ENCODE data around the gene PNPT1.

The PNPT1 gene

GRCh38 chr2:55617175-55618024 is 76.2 kb downstream of the PNPT1 start, which contains the start of gene PPP4R3B (continued):
- TF ChIP-seq ZNF626 (tag by site-specific recombination; IDR thresholded peaks at IDR 0.05), result no peak
- 0 out of 2 replicates have a peak, but pooled peaks have one; percentile 16 for TF ChIP-seq ZNF10 (tag by site-specific recombination; IDR thresholded peaks at IDR 0.05)
- no peak for TF ChIP-seq ZNF837 (tag by site-specific recombination; IDR thresholded peaks at IDR 0.05)
- peak; percentile 69 for TF ChIP-seq ZFHX2 (tag by site-specific recombination; conservative IDR thresholded peaks at IDR 0.05)
- no peak for TF ChIP-seq SCRT2 (tag by site-specific recombination; IDR thresholded peaks at IDR 0.05)
- peak; percentile 70 for TF ChIP-seq ZNF335 (tag by site-specific recombination; conservative IDR thresholded peaks at IDR 0.05)
- TF ChIP-seq ZNF670 (tag by site-specific recombination; IDR thresholded peaks at IDR 0.05; ENCODE audit: low read depth), result no peak
- no peak for TF ChIP-seq ZNF174 (tag by site-specific recombination; IDR thresholded peaks at IDR 0.05)
- TF ChIP-seq ZBTB8A (tag by site-specific recombination; IDR thresholded peaks at IDR 0.05), result peak; percentile 56
- TF ChIP-seq ZBTB17 (tag by site-specific recombination; IDR thresholded peaks at IDR 0.05), result peak; percentile 99
- TF ChIP-seq KLF9 (tag by site-specific recombination; IDR thresholded peaks at IDR 0.05; ENCODE audit: low read depth), result peak; percentile 53; the same call in 1 of the 2 replicates
- peak; percentile 67 for TF ChIP-seq ZNF843 (tag by site-specific recombination; IDR thresholded peaks at IDR 0.05)
- no peak; the same call in 1 of the 2 replicates for TF ChIP-seq ZBTB20 (tag by site-specific recombination; IDR thresholded peaks at IDR 0.05)
- TF ChIP-seq KLF1 (tag by site-specific recombination; IDR thresholded peaks at IDR 0.05), result peak; percentile 44
- 0 out of 2 replicates have a peak, but pooled peaks have one; percentile 18 for TF ChIP-seq ZBTB7A (tag by site-specific recombination; IDR thresholded peaks at IDR 0.05; ENCODE audit: low read depth)
- peak; percentile 78 for TF ChIP-seq ZBTB11 (tag by site-specific recombination; conservative IDR thresholded peaks at IDR 0.05; ENCODE audit: low read depth)
- TF ChIP-seq ELK4 (IDR thresholded peaks at IDR 0.05; ENCODE audit: borderline replicate concordance, low read depth, low read length), result no peak
- no peak for TF ChIP-seq ZNF138 (tag by site-specific recombination; IDR thresholded peaks at IDR 0.05; ENCODE audit: borderline replicate concordance)
- TF ChIP-seq BCL11B (tag by site-specific recombination; IDR thresholded peaks at IDR 0.05; ENCODE audit: low read depth), result no peak
- TF ChIP-seq ZNF776 (tag by site-specific recombination; IDR thresholded peaks at IDR 0.05; ENCODE audit: borderline replicate concordance), result no peak
- TF ChIP-seq ZNF341 (tag by site-specific recombination; IDR thresholded peaks at IDR 0.05; ENCODE audit: low read depth), result peak; percentile 17; the same call in 1 of the 2 replicates
- TF ChIP-seq ZNF639 (tag by site-specific recombination; IDR thresholded peaks at IDR 0.05), result peak; percentile 84
- TF ChIP-seq ZNF324 (tag by site-specific recombination; IDR thresholded peaks at IDR 0.05), result peak; percentile 87
- TF ChIP-seq ZNF248 (tag by site-specific recombination; IDR thresholded peaks at IDR 0.05), result no peak
- peak; percentile 84 for TF ChIP-seq GLIS1 (tag by site-specific recombination; IDR thresholded peaks at IDR 0.05)
- 0 out of 2 replicates have a peak, but pooled peaks have one; percentile 80 for TF ChIP-seq ZNF629 (tag by site-specific recombination; IDR thresholded peaks at IDR 0.05)
- TF ChIP-seq SP3 (tag by site-specific recombination; IDR thresholded peaks at IDR 0.05), result peak; percentile 97
- no peak for TF ChIP-seq ZNF529 (tag by site-specific recombination; IDR thresholded peaks at IDR 0.05; ENCODE audit: insufficient replicate concordance)
- peak; percentile 90 for TF ChIP-seq YY2 (tag by site-specific recombination; IDR thresholded peaks at IDR 0.05)
- TF ChIP-seq ZNF311 (tag by site-specific recombination; IDR thresholded peaks at IDR 0.05; ENCODE audit: borderline replicate concordance), result no peak
- TF ChIP-seq GLIS2 (tag by site-specific recombination; IDR thresholded peaks at IDR 0.05), result peak; percentile 65
- peak; percentile 57 for TF ChIP-seq EGR2 (tag by site-specific recombination; IDR thresholded peaks at IDR 0.05; ENCODE audit: low read depth)
- TF ChIP-seq PATZ1 (tag by site-specific recombination; IDR thresholded peaks at IDR 0.05), result peak; percentile 60; the same call in 1 of the 2 replicates

Data from HEK293 (cell line).